SU-DHL-6 (cell line): ENCODE measurements around the gene GARIN5A.

Source experiments
- EZH2phosphoT487 ChIP-seq: fragments of 200-600 bp; sonication (generic), shearing (Covaris generic); conservative IDR thresholded peaks from 2 replicates; pipeline ENCODE4 v1.6.1; 2018; ENCODE audit warnings: mild to moderate bottlenecking, antibody characterized with exemption, low read length, moderate library complexity, mixed read lengths
- TF ChIP-seq, protein P1 (sequence below): fragments of 200-600 bp; sonication (generic); IDR thresholded peaks from one replicate; pipeline ENCODE4 v1.5.1; 2017; ENCODE audit warnings: antibody characterized with exemption, mild to moderate bottlenecking, low read length, moderate library complexity; ENCODE audit not compliant: insufficient read depth, poor library complexity, severe bottlenecking

DNA sequence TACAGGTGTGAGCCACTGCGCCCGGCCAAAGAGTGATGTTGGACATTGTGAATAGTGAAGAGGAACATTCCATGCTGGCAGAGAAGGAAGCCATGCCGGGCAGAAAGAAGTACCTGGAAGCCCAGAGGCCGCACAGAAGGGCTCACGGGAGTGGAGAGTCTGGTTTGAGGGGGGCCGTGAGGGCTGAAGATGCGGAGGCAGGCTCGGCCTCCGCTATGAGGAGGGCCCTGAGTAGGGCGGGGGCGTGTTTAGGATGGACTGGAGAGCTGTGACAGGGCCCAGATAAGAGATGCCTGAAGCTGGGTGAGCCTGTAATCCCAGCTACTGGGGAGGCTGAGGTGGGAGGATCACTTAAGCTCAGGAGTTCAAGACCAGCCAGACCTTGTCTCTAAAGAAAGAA lies 32.7 kb upstream of the GARIN5A start:
- TF ChIP-seq, protein P1, sequence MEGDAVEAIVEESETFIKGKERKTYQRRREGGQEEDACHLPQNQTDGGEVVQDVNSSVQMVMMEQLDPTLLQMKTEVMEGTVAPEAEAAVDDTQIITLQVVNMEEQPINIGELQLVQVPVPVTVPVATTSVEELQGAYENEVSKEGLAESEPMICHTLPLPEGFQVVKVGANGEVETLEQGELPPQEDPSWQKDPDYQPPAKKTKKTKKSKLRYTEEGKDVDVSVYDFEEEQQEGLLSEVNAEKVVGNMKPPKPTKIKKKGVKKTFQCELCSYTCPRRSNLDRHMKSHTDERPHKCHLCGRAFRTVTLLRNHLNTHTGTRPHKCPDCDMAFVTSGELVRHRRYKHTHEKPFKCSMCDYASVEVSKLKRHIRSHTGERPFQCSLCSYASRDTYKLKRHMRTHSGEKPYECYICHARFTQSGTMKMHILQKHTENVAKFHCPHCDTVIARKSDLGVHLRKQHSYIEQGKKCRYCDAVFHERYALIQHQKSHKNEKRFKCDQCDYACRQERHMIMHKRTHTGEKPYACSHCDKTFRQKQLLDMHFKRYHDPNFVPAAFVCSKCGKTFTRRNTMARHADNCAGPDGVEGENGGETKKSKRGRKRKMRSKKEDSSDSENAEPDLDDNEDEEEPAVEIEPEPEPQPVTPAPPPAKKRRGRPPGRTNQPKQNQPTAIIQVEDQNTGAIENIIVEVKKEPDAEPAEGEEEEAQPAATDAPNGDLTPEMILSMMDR: no peak
- no peak for TF ChIP-seq EZH2phosphoT487
